ENCODE results near the gene TUBB1. TPM values are rescaled to one million over a fixed set of nuclear protein-coding genes. Genes with fewer than 3 reads are reported as not detected.

TUBB1 gene
- total RNA-seq, 1 donor from 2014 or later, result not detected

GRCh38 chr20:59004493-59004762 is 14.8 kb upstream of the TUBB1 start:
- H2AFZ ChIP-seq (replicated peaks), result no peak overlapping the region
- H3K4me1 Mint-ChIP-seq, result peaks cover 19% of the 10 kb centered on the region
- no peak for DNase-seq (ENCODE audit: low spot score)
- H3F3A ChIP-seq (ENCODE audit: low read depth), result no peaks in the 10 kb centered on the region
- no peak overlapping the region for H3K4me3 Mint-ChIP-seq
- peaks cover 3% of the 10 kb centered on the region for H3K4me1 ChIP-seq
- H3K27ac ChIP-seq, result no peak overlapping the region
- peaks cover 5% of the 10 kb centered on the region for H3K36me3 Mint-ChIP-seq
- peaks cover 11% of the 10 kb centered on the region for H3K27me3 ChIP-seq
- H3K9ac ChIP-seq, result no peak overlapping the region
- H3K27ac Mint-ChIP-seq, result no peak overlapping the region
- H4K20me1 ChIP-seq (ENCODE audit: low read depth), result peaks cover 6% of the 10 kb centered on the region
- H3K4me3 ChIP-seq, result no peak overlapping the region
- H3K36me3 ChIP-seq, result no peaks in the 10 kb centered on the region
- TF ChIP-seq CTCF (IDR thresholded peaks at IDR 0.05) (no peak), EZH2phosphoT487 (IDR thresholded peaks at IDR 0.05) (no peak), EZH2 (IDR thresholded peaks at IDR 0.05) (no peak)
- H3K4me2 ChIP-seq, result no peak overlapping the region
- no peaks in the 10 kb centered on the region for H3K79me2 ChIP-seq (ENCODE audit: low read depth)
- peaks cover 9% of the 10 kb centered on the region for H3K27me3 Mint-ChIP-seq (ENCODE audit: insufficient read depth, low read depth)
- no peaks in the 10 kb centered on the region for H3K9me3 ChIP-seq (ENCODE audit: low read depth)
- H3K9me3 Mint-ChIP-seq, result no peaks in the 10 kb centered on the region

- no peaks in the 10 kb centered on the region for H3F3A ChIP-seq (ENCODE audit: low read depth)
- H3K36me3 ChIP-seq, result no peaks in the 10 kb centered on the region
- H3K27ac ChIP-seq, result no peak overlapping the region
- no peak overlapping the region for H3K4me3 Mint-ChIP-seq
- H3K9me3 ChIP-seq (ENCODE audit: low read depth), result no peaks in the 10 kb centered on the region
- no peak overlapping the region for H3K4me2 ChIP-seq
- peaks cover 6% of the 10 kb centered on the region for H4K20me1 ChIP-seq (ENCODE audit: low read depth)
- no peaks in the 10 kb centered on the region for H3K79me2 ChIP-seq (ENCODE audit: low read depth)
- no peak for DNase-seq (ENCODE audit: low spot score)
- peaks cover 3% of the 10 kb centered on the region for H3K4me1 ChIP-seq
- peaks cover 21% of the 10 kb centered on the region for H3K4me1 Mint-ChIP-seq
- H3K27ac Mint-ChIP-seq, result no peak overlapping the region
- peaks cover 9% of the 10 kb centered on the region for H3K27me3 Mint-ChIP-seq (ENCODE audit: insufficient read depth, low read depth)
- H3K27me3 ChIP-seq, result peaks cover 11% of the 10 kb centered on the region
- TF ChIP-seq CTCF (IDR thresholded peaks at IDR 0.05) (no peak), EZH2 (IDR thresholded peaks at IDR 0.05) (no peak), EZH2phosphoT487 (IDR thresholded peaks at IDR 0.05) (no peak)
- H2AFZ ChIP-seq (replicated peaks), result no peak overlapping the region
- H3K9ac ChIP-seq, result no peak overlapping the region
- peaks cover 5% of the 10 kb centered on the region for H3K36me3 Mint-ChIP-seq
- H3K4me3 ChIP-seq, result no peak overlapping the region
- no peaks in the 10 kb centered on the region for H3K9me3 Mint-ChIP-seq
Observed at GRCh38 chr20:59004763-59005522, 14.3 kb upstream of the TUBB1 start.

- H3K4me3 Mint-ChIP-seq, result peak overlapping the region; percentile 41
- DNase-seq (ENCODE audit: low spot score), result no peak
- Histone ChIP-seq H3K4me3 (no peak overlapping the region), H3K27ac (no peak overlapping the region), H3K79me2 (ENCODE audit: low read depth) (no peaks in the 10 kb centered on the region), H3K36me3 (no peaks in the 10 kb centered on the region), H3K4me1 (peaks cover 4% of the 10 kb centered on the region), H3K27me3 (peaks cover 11% of the 10 kb centered on the region), H3K4me2 (peak overlapping the region; percentile 88), H3K9ac (no peak overlapping the region), H4K20me1 (ENCODE audit: low read depth) (peaks cover 6% of the 10 kb centered on the region), H3K9me3 (ENCODE audit: low read depth) (no peaks in the 10 kb centered on the region), H3F3A (ENCODE audit: low read depth) (no peaks in the 10 kb centered on the region), H2AFZ (replicated peaks) (no peak overlapping the region)
- H3K27me3 Mint-ChIP-seq (ENCODE audit: insufficient read depth, low read depth), result peaks cover 9% of the 10 kb centered on the region
- H3K9me3 Mint-ChIP-seq, result no peaks in the 10 kb centered on the region
- TF ChIP-seq CTCF (IDR thresholded peaks at IDR 0.05), result no peak
- no peak for TF ChIP-seq EZH2phosphoT487 (IDR thresholded peaks at IDR 0.05)
- TF ChIP-seq EZH2 (IDR thresholded peaks at IDR 0.05), result no peak
- no peak overlapping the region for H3K27ac Mint-ChIP-seq
- peaks cover 5% of the 10 kb centered on the region for H3K36me3 Mint-ChIP-seq
- peaks cover 28% of the 10 kb centered on the region for H3K4me1 Mint-ChIP-seq
Observed at GRCh38 chr20:59005523-59006166, 13.6 kb upstream of the TUBB1 start.
